HG02870 (cell line): ENCODE data around the gene SUPT3H.
"Not testable (repeated sequence)": the region's sequence is repeated elsewhere in the genome, so short reads cannot be mapped to it uniquely, and the experiment has no call there.

ENCODE experiments used
- ATAC-seq: cut with Tn5 transposase; IDR thresholded peaks from one replicate; pipeline ENCODE4 v1.9.1; 2021; ENCODE audit warnings: mild to moderate bottlenecking, moderate library complexity; ENCODE audit not compliant: unreplicated experiment

SUPT3H gene

GRCh38 chr6:45187836-45188235, 189.9 kb downstream of the SUPT3H start:
- no peak for ATAC-seq

DNA sequence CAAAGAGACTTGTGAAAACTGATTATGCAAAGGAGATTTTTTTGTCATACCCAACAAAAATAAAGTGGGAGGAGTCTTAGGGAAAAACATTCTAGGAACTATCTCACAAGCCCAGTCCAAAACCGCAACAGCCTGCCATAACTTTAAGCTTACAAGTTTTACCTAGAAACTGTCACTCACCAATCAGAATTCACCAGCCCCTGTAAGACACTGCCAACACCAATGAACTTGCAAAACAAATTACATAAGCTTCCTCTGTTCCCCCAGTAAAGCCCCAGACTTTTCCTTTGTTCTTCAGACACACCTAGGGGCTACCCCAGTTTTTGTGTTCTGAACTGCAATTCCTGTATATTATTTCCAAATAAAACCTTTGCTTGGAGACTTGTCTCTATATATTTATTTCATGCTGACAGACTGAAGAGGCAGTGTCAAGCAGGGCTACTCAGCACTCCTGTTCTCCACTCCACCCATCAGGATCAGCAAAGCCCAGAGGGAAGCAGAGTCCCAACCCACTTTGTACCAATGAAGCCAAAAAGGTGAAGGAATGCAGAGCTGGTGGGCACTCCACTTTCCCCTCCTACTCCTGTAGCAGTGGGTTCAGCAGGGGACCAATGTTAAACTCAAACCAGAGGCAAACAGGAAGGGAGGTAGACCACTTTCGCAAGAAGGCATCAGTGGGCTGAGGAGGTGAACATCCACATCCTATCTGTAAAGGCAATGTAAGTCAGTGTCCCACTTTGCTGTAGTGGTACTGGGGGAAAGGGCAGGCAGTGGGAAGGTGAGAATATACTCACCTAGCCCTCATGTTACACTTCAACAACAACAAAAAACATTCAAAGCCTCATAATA, 192.1 kb downstream of the SUPT3H start:
- ATAC-seq = no peak

GRCh38 chr6:45184937-45185336, 192.8 kb downstream of the SUPT3H start:
- no peak for ATAC-seq

- ATAC-seq = no peak
Measured at GRCh38 chr6:45184040-45184439, 193.7 kb downstream of the SUPT3H start.

- ATAC-seq = not testable (repeated sequence)
Measured at GRCh38 chr6:45176373-45176772, 201.4 kb downstream of the SUPT3H start.

DNA sequence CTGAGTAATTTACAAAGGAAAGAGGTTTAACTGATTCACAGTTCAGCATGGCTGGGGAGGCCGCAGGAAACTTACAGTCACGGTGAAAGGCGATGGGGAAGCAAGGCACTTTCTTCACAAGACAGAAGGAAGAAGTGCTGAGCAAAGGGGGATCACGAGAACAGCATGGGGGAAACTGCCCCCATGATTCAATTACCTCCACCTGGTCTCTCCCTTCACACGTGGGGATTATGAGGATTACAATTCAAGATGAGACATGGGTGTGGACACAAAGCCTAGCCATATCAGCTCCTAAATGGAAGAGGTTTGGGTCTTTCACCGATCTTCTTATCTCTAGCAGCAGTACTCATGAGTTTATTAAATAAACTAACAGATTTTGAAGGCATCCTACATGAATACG, 202.5 kb downstream of the SUPT3H start:
- no peak for ATAC-seq

DNA sequence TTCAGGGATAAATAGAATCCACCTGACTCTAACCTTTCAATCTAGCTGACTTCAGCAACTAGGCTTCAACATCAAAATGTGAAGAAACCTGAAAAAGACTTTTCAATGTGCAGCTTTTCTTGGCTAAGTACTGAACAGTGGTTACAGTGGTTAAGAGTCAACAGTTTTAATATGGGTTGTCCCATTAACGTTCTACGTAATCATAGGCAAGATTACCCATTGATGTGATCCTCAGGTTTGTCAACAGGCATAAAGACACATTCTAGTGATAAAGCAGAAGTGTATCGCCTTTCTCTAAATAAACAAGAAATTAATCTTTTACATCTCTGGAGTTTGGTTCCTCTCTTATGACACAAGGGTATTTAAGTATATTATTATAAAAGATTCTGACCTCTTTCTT, 203.7 kb downstream of the SUPT3H start:
- ATAC-seq = no peak

- ATAC-seq = no peak
Measured at GRCh38 chr6:45171380-45171779, 206.4 kb downstream of the SUPT3H start.

- no peak for ATAC-seq
Measured at GRCh38 chr6:45170309-45170708, 207.4 kb downstream of the SUPT3H start.

- no peak for ATAC-seq
Measured at GRCh38 chr6:45169815-45170214, 207.9 kb downstream of the SUPT3H start.

GRCh38 chr6:45163952-45164766, 213.6 kb downstream of the SUPT3H start:
- peak; percentile 94 for ATAC-seq

DNA sequence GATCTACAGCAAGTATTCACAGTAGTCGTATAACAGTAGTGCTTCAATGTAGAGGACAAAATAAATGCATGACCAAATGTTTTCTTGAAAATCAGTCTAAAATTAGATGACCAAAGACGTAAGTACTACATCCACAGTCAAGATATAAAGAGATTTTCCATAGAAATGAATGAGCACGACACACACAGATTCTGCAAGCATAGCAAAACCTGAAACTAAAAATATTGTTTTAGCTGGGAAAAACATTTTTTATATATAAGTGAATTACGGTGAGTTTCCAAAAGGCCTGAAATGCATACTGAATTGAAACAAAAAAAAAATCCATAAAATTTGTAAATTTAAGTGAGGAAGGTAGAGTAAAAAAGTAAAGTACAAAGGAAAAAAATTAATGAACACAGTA, 217.4 kb downstream of the SUPT3H start:
- ATAC-seq = no peak

- peak; percentile 99 for ATAC-seq
Measured at GRCh38 chr6:45156075-45156474, 221.7 kb downstream of the SUPT3H start.

DNA sequence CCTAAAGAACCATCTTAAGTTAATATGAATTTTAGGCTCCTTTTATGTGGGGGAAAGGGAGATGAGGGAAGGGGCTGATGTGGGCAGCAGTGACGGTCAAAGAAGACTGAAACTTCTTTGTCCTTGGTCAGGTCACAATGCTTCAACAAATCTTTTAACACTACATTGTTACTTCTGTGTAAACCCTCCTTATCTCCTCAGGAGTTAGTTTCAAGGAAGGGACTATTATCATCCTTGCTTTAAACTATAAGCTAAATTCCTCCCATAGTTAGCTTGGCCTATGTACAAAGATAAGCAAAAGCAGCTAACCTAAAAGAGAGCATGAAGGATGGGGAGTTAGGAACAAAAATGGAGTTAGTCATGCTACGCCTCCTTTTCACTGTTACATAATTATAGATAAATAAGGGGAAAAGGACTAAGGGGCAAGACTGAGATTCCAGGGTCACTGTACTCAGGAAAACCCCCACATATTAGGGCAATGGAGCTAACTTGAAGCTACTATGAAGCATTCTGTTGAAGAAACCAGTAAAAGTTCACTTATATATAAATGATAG, 222.3 kb downstream of the SUPT3H start:
- no peak for ATAC-seq

DNA sequence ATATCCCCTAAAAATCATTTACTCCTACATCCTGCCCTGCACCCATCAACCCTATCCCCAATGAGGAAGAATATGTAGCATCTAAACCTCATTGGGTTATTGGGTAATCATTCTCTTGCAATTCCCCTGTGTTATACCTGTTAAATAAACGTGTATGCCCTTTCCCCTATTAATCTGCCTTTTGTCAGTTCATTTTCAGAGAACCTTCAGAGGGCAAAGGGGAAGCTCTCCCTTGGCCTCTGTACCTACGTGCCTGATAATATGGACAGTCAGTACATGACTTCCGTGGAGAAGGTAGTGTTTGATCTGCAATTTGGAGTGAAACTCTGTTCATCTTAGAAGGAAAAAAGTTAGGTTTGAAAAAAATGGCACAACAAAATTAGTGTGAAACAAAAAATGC, 223.1 kb downstream of the SUPT3H start:
- no peak for ATAC-seq

- no peak for ATAC-seq
Measured at GRCh38 chr6:45148711-45149341, 228.9 kb downstream of the SUPT3H start.

DNA sequence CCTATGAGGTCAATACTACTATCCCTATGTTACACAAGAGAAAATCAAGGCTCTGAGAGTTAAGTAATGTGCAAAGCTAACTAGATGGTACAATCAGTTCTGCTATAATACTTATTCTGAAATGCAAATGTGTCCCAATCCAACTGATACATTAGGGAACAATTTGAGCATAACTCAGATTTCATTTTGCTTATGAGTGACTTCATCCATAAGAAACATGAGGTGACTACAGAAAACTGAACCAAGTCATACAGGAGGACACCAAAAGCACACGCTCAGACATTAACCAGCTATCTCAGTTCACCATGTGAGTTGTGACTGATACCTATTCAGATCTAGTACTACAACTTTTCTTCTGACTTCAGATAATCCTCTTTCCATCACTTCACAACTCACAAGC, 229.5 kb downstream of the SUPT3H start:
- ATAC-seq = no peak

GRCh38 chr6:45145658-45146057, 232.1 kb downstream of the SUPT3H start:
- ATAC-seq = not testable (repeated sequence)

- ATAC-seq = no peak
Measured at GRCh38 chr6:45138765-45139164, 239.0 kb downstream of the SUPT3H start.

DNA sequence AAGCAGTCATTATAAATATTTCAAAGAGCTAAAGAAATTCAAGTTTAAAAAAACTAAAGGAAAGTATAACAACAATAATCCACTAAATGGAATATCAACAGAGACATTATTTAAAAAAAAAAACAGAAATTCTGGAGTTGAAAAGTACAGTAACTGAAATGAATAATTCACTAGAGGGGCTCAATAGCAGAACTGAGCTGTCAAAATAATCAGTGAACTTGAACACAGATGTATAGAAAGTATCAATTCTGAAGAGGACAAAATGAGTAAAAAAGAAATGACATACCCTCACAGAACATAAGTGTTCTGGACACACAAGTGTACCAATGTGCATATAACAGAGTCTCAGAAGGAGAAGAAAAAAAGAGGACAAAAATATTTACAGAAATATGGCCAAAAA, 241.2 kb downstream of the SUPT3H start:
- ATAC-seq = no peak

DNA sequence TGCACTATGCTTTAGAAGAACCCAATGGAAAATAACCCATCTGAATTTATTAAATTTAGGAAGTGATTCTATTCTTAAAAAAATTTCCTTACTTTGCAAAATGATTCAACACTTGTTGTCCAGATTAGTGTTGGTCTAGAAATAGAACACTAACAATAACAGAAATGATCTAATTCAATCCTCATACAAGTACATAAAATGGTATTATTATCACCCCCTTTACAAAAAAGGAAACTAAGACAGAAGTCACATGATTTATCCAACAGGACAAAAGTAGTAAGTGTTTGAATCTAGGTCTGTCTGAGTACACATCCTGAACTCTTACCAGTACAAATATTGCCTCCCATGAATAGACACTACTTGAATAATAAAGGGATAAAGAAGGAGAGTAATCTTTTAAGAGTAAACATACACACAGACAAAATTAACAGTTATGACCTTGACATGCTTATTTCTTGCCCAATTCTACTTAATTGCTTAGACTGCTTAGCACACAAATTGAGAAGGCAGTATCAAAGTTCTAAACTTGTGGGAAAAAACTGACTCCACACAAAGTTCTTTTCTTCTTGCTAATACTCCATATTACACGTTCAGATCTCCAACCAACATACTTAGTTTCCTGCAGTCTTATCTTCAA, 245.0 kb downstream of the SUPT3H start:
- ATAC-seq = no peak
